CD4-positive, alpha-beta T cell treated with Interleukin-12 subunit alpha and Interleukin-12 subunit beta, for 1 hour (primary cell): ENCODE measurements around the gene HES5.

ENCODE experiments used
- DNase-seq: peaks from one replicate; pipeline ENCODE4 v3.0.0-alpha.2; 2020

The HES5 gene

GRCh38 chr1:2514863-2515762 is 14.9 kb downstream of the HES5 start:
- no peak for DNase-seq

GRCh38 chr1:2513939-2514652 is 16.0 kb downstream of the HES5 start:
- no peak for DNase-seq

DNA sequence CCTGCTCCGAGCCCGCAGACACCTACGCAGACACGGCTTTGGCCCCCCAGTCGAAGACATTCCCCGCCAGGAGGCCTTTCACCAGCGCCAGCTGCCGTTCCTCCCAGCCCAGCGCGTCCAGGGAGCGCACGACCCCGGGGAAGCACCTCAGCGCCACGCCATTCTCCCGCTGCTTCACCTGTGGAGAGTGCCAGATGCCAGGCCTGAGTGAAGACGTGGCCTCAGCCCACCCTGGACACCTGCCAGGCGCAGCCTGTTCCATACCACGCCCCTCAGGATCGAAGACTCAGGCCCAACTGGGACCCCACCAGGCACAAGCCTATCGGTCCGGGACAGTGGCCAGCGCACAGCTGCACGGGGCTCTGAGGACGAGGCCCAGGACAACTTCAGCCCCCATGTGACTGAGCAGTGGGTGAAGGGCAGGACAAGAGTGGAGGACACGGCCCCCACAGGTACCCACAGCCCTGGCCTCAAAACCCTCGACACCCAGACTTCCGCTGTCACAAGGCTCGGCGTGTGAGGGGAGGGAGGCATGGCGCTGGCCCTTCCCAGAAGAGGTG is 17.1 kb downstream of the HES5 start:
- no peak for DNase-seq

DNA sequence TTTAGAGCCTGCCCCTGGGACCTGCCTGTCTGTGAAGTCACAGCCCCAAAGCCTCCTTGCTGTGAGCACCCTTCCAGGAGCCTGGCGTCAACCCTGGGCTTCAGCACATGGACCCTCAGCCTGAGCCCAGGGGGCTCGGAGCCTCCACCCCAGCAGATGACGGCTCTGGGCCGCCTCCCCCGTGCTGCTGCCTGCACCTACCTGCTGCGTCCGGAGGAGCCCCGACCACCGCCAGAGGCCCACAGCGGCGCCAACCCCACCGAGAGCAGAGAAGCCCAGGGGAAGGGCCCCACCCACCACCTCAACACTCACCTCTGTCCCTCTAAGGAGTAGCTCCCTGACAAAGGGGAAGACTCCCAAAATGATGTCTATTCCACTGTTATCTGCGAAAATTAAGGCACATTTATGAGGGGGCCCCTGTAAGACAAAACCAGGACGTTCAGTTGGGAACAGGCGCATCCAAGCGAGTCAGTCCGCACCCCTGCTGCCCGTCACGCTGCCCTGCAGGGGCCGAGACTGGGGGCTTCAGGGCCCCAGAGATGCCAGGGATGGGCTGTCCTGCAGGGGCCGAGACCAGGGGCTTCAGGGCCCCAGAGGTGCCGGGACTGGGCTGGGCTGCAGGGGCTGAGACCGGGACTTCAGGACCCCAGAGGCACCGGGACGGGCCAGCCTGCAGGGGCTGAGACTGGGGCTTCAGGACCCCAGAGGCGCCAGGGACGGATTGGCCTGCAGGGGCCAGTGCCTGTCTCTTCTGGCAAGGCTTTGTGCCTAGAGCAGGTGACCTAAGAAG is 19.5 kb downstream of the HES5 start:
- DNase-seq, result no peak

DNA sequence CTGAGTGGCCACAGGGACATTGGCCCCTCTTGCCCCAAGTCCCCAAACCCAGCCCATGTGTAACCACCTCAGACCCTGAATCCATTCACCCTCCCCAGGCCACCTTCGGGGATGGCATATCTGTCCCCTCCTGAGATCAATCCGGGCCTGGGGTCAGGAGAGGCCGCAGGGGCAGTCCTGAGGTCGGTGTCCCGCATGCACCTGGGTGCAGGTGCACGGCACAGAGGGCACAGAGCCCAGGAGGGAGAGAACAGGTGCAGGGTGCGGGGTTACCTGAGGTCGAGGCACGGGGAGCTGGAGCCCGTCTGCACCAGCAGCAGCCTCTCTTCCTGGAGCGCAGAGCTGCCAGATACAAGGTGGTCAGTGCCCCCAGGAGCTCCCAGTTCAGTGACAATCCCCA is 20.5 kb downstream of the HES5 start:
- DNase-seq, result no peak

- no peak for DNase-seq
Measured at GRCh38 chr1:2508751-2509150, 21.3 kb downstream of the HES5 start.

DNA sequence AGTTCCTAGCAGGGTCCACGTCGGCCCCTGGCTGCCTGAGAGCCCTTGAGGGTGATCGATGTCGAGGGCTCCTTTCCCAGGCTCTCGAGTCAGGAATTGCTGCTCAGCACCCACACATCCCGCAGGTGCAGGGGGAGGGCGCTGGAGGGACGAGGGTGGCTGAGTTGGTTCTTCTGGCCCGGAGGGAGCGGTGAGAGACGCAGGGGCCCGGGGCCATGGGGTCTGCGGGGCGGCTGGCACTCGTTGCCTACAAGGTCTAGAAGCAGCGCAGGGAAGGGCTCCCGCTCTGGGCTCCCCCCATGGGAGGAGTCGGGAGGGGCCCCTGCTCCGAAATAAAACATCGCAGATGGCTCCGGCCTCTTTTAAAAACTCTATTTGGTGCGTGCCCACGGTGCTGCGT is 21.9 kb downstream of the HES5 start:
- no peak for DNase-seq

- DNase-seq, result no peak
Measured at GRCh38 chr1:2507744-2508155, 22.3 kb downstream of the HES5 start.

- no peak for DNase-seq
Measured at GRCh38 chr1:2506901-2507565, 23.0 kb downstream of the HES5 start.

GRCh38 chr1:2506007-2506860 is 23.8 kb downstream of the HES5 start:
- no peak for DNase-seq

- DNase-seq, result no peak
Measured at GRCh38 chr1:2505461-2505994, 24.5 kb downstream of the HES5 start.

- no peak for DNase-seq
Measured at GRCh38 chr1:2504949-2505272, 25.2 kb downstream of the HES5 start.

- no peak for DNase-seq
Measured at GRCh38 chr1:2504225-2504948, 25.7 kb downstream of the HES5 start.

GRCh38 chr1:2503554-2504224 is 26.4 kb downstream of the HES5 start:
- DNase-seq, result no peak

- DNase-seq, result no peak
Measured at GRCh38 chr1:2502661-2503553, 27.2 kb downstream of the HES5 start.

- no peak for DNase-seq
Measured at GRCh38 chr1:2502210-2502609, 27.9 kb downstream of the HES5 start.

GRCh38 chr1:2501820-2502119 is 28.3 kb downstream of the HES5 start:
- no peak for DNase-seq

- no peak for DNase-seq
Measured at GRCh38 chr1:2501041-2501819, 28.8 kb downstream of the HES5 start.
